GM12801 (cell line): ENCODE measurements around the gene AP1M2.

Experiments used
- CTCF ChIP-seq: IDR thresholded peaks from one replicate; pipeline ENCODE4 v1.5.1; 2011; ENCODE audit warnings: control low read depth; ENCODE audit not compliant: insufficient read length; ENCODE audit errors: extremely low read depth

AP1M2 gene

GRCh38 chr19:10587022-10587838 is at the start of gene AP1M2:
Gene AP1M2, minus strand, starts transcription at chr19:10587312. Its CDS starts 81 bp downstream, at chr19:10587231.
- TF ChIP-seq CTCF, result no peak

GRCh38 chr19:10636304-10636972 is 49.3 kb upstream of the AP1M2 start:
- TF ChIP-seq CTCF, result no peak

GRCh38 chr19:10634963-10635362 is 47.9 kb upstream of the AP1M2 start:
- no peak for TF ChIP-seq CTCF

GRCh38 chr19:10634430-10634829 is 47.3 kb upstream of the AP1M2 start:
- no peak for TF ChIP-seq CTCF

GRCh38 chr19:10631874-10632273 is 44.8 kb upstream of the AP1M2 start:
- no peak for TF ChIP-seq CTCF

- no peak for TF ChIP-seq CTCF
Observed at GRCh38 chr19:10625762-10626138, 38.6 kb upstream of the AP1M2 start.

GRCh38 chr19:10625003-10625761 is 38.1 kb upstream of the AP1M2 start, which contains the start of gene SLC44A2:
Gene SLC44A2, plus strand, starts transcription at chr19:10625553. Its CDS starts 81 bp downstream, at chr19:10625634.
- TF ChIP-seq CTCF, result no peak
